Measurements from ENCODE around the gene GCFC2. TPM values are rescaled to one million over a fixed set of nuclear protein-coding genes. Genes with fewer than 3 reads are reported as not detected.

The GCFC2 gene
- total RNA-seq, 1 experiment from 2014 or later, result 24.5 TPM

- DNase-seq (peak; percentile 90), ATAC-seq (peak; percentile 96)
- TF ChIP-seq CTCF (conservative IDR thresholded peaks at IDR 0.05; ENCODE audit: low read depth, low read length) (peak; percentile 96), EZH2 (IDR thresholded peaks at IDR 0.05; ENCODE audit: low read length, unreplicated experiment) (no peak), EZH2phosphoT487 (IDR thresholded peaks at IDR 0.05; ENCODE audit: borderline replicate concordance, low read length) (no peak)
- H3F3A ChIP-seq (ENCODE audit: low read length, unreplicated experiment), result no peaks in the 10 kb centered on the region
- intact Hi-C loops (cut with micrococcal nuclease), result loop anchor here (1.0 kb wide), 3 partner anchors 19 to 163 kb away; no protein-coding TSS in a partner anchor
- no peak overlapping the region for H2AFZ ChIP-seq (ENCODE audit: low read length)
- CTCF ChIA-PET, result interaction anchor here (0.6 to 1.7 kb wide), 13 partner anchors 12 to 163 kb away, joined by 3 to 17 read pairs (median 4); partner anchors contain the start of gene EVA1A
- H3K4me1 ChIP-seq (ENCODE audit: insufficient read depth, low read length), result no peaks in the 10 kb centered on the region
- no peaks in the 10 kb centered on the region for H3K9me2 ChIP-seq (replicated peaks; ENCODE audit: low read length)
- H3K9me3 ChIP-seq (ENCODE audit: low read length), result no peaks in the 10 kb centered on the region
- H3K27ac ChIP-seq (ENCODE audit: low read length), result no peak overlapping the region
- no peak overlapping the region for H3K9ac ChIP-seq (ENCODE audit: low read length)
- no peak overlapping the region for H3K4me3 ChIP-seq (ENCODE audit: low read length)
- POLR2A ChIA-PET (ENCODE audit: unreplicated experiment), result no interaction called here
- H4K20me1 ChIP-seq (ENCODE audit: low read length), result no peaks in the 10 kb centered on the region
- no peaks in the 10 kb centered on the region for H3K79me2 ChIP-seq (ENCODE audit: low read length)
- H3K27me3 ChIP-seq (ENCODE audit: low read length), result no peaks in the 10 kb centered on the region
- H3K4me2 ChIP-seq (ENCODE audit: low read length), result peak overlapping the region; percentile 20; the same call in 1 of the 2 replicates
- no TSS peak for BruUV-seq (replicated peaks)
- no peaks in the 10 kb centered on the region for H3K36me3 ChIP-seq (ENCODE audit: low read depth, low read length)
Observed at GRCh38 chr2:75627902-75628504, 82.7 kb downstream of the GCFC2 start.

GRCh38 chr2:75622929-75623328 is 87.8 kb downstream of the GCFC2 start:
- peaks cover 4% of the 10 kb centered on the region for H3F3A ChIP-seq (ENCODE audit: low read length, unreplicated experiment)
- H3K4me3 ChIP-seq (ENCODE audit: low read length), result no peak overlapping the region
- no peaks in the 10 kb centered on the region for H3K79me2 ChIP-seq (ENCODE audit: low read length)
- CTCF ChIA-PET, result no interaction called here
- no peaks in the 10 kb centered on the region for H3K9me3 ChIP-seq (ENCODE audit: low read length)
- no peaks in the 10 kb centered on the region for H3K27me3 ChIP-seq (ENCODE audit: low read length)
- no TSS peak for BruUV-seq (replicated peaks)
- no peak overlapping the region for H3K27ac ChIP-seq (ENCODE audit: low read length)
- ATAC-seq (no peak), DNase-seq (no peak)
- no peak overlapping the region for H3K9ac ChIP-seq (ENCODE audit: low read length)
- no peaks in the 10 kb centered on the region for H3K9me2 ChIP-seq (replicated peaks; ENCODE audit: low read length)
- H3K36me3 ChIP-seq (ENCODE audit: low read depth, low read length), result no peaks in the 10 kb centered on the region
- POLR2A ChIA-PET (ENCODE audit: unreplicated experiment), result no interaction called here
- no peak overlapping the region for H3K4me2 ChIP-seq (ENCODE audit: low read length)
- H2AFZ ChIP-seq (ENCODE audit: low read length), result no peak overlapping the region
- TF ChIP-seq CTCF (conservative IDR thresholded peaks at IDR 0.05; ENCODE audit: low read depth, low read length) (no peak), EZH2 (IDR thresholded peaks at IDR 0.05; ENCODE audit: low read length, unreplicated experiment) (no peak), EZH2phosphoT487 (IDR thresholded peaks at IDR 0.05; ENCODE audit: borderline replicate concordance, low read length) (no peak)
- intact Hi-C loops (cut with micrococcal nuclease), result no loop called here
- peaks cover 22% of the 10 kb centered on the region for H3K4me1 ChIP-seq (ENCODE audit: insufficient read depth, low read length)
- H4K20me1 ChIP-seq (ENCODE audit: low read length), result no peaks in the 10 kb centered on the region

GRCh38 chr2:75622500-75622899 is 88.2 kb downstream of the GCFC2 start:
- intact Hi-C loops (cut with micrococcal nuclease), result no loop called here
- TF ChIP-seq CTCF (conservative IDR thresholded peaks at IDR 0.05; ENCODE audit: low read depth, low read length) (no peak), EZH2 (IDR thresholded peaks at IDR 0.05; ENCODE audit: low read length, unreplicated experiment) (no peak), EZH2phosphoT487 (IDR thresholded peaks at IDR 0.05; ENCODE audit: borderline replicate concordance, low read length) (no peak)
- ATAC-seq, result no peak

More at GRCh38 chr2:75622500-75622899, 88.2 kb downstream of the GCFC2 start:
- peaks cover 22% of the 10 kb centered on the region for H3K4me1 ChIP-seq (ENCODE audit: insufficient read depth, low read length)
- no peaks in the 10 kb centered on the region for H3K79me2 ChIP-seq (ENCODE audit: low read length)
- no TSS peak for BruUV-seq (replicated peaks)
- H2AFZ ChIP-seq (ENCODE audit: low read length), result no peak overlapping the region
- no peak overlapping the region for H3K4me3 ChIP-seq (ENCODE audit: low read length)
- peaks cover 4% of the 10 kb centered on the region for H3F3A ChIP-seq (ENCODE audit: low read length, unreplicated experiment)
- H3K27me3 ChIP-seq (ENCODE audit: low read length), result no peaks in the 10 kb centered on the region
- CTCF ChIA-PET, result no interaction called here
- H3K4me2 ChIP-seq (ENCODE audit: low read length), result no peak overlapping the region
- POLR2A ChIA-PET (ENCODE audit: unreplicated experiment), result no interaction called here
- no peaks in the 10 kb centered on the region for H3K36me3 ChIP-seq (ENCODE audit: low read depth, low read length)
- no peaks in the 10 kb centered on the region for H4K20me1 ChIP-seq (ENCODE audit: low read length)
- no peak for DNase-seq
- no peaks in the 10 kb centered on the region for H3K9me3 ChIP-seq (ENCODE audit: low read length)
- no peak overlapping the region for H3K9ac ChIP-seq (ENCODE audit: low read length)
- no peaks in the 10 kb centered on the region for H3K9me2 ChIP-seq (replicated peaks; ENCODE audit: low read length)
- H3K27ac ChIP-seq (ENCODE audit: low read length), result no peak overlapping the region
